ENCODE results near the gene LRRC8D. TPM values are rescaled to one million over a fixed set of nuclear protein-coding genes. Genes with fewer than 3 reads are reported as not detected.

Gene LRRC8D
- 15.6 and 22.3 TPM in 2 replicates for total RNA-seq

DNA sequence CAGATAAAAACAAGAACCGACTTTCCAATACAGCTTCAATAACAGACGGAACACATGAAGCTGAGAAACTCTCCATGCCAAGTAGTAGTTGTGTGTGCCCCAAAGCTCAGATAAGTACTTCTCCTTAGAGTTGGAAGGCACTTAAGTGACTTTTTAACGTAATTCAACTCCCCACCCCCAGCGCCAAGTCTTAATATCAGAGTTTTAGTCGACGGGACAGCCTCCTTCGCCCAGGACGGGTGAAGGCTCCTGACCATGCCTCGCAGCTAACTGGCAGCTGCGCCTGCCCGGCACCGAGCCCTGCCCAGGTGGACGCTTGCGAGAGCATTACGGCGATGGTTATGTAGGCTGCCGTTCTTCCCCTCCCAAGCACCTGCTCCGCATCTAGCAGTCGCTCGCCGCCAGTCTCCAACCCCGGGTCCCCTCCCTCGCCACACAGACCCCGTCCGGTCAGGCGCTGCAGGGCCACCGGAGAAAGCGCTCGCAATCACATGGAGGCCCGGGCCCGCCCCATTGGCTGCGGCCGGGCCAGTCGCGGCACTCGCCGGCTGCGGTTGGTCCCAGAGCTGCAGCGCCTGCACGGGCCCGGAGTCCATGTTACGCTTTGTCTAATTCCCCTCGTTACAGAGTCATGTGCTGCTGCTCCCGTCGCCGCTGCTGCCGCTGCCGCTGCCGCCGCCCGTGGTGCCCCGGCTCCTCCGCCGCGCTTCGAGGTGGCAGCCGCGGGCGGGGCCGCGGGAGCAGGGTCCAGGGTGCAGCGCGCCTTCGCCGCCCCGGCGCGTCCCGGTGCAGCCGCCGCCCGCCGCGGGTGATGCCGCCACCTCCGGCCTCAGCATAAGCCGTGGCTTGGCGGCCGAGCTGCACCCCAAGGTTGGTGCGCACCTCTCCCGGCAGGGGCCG is at the start of gene LRRC8D:
LRRC8D (plus strand) TSS at position 611 of the 900 bp plus-strand sequence. CDS start 112,037 bp downstream, outside the sequence.

Other genes with a start within 250 kb of the LRRC8D start
- gene LRRC8C, start 187.9 kb upstream of the LRRC8D start, total RNA-seq, result 15.6 and 22.6 TPM in 2 replicates
- gene ZNF326, start 174.1 kb downstream of the LRRC8D start, total RNA-seq, result 7.1 and 9.9 TPM in 2 replicates

Measured in epithelial cell of umbilical artery (primary cell).